ENCODE results near the gene AIG1. TPM values are rescaled to one million over a fixed set of nuclear protein-coding genes. Genes with fewer than 3 reads are reported as not detected.

The AIG1 gene
- total and polyA plus RNA-seq, 2 donors (not counting 1 experiment from before 2014, with no cell fraction given): 40.6 to 42.2 TPM

GRCh38 chr6:143197377-143197776 lies 136.7 kb downstream of the AIG1 start:
- TF ChIP-seq CTCF (conservative IDR thresholded peaks at IDR 0.05 in 1 of 2, IDR thresholded peaks at IDR 0.05 in 1 of 2; ENCODE audit: low read depth in 1 of 2, low read length in 2 of 2): no peak
- no peak for TF ChIP-seq EZH2 (IDR thresholded peaks at IDR 0.05; ENCODE audit: low read length, missing control alignments)
- H2AFZ ChIP-seq (ENCODE audit: low read length): no peak overlapping the region
- DNase-seq (ENCODE audit: low read depth in 2 of 2): peak in 1 of 2 donors; percentile 56
- H3K4me1 ChIP-seq (ENCODE audit: control insufficient read depth, extremely low read depth, insufficient read depth, low read length): no peaks in the 10 kb centered on the region
- no peak overlapping the region for H3K27ac ChIP-seq (ENCODE audit: insufficient read depth, low read length)
- H4K20me1 ChIP-seq (ENCODE audit: control insufficient read depth, extremely low read depth, insufficient read depth, low read length): no peaks in the 10 kb centered on the region
- H3K9me3 ChIP-seq (ENCODE audit: control insufficient read depth, insufficient read depth, low read depth, low read length): no peaks in the 10 kb centered on the region
- H3K4me3 ChIP-seq (replicated peaks in 1 of 4; ENCODE audit: control extremely low read depth in 1 of 4, insufficient read depth in 1 of 4, low read depth in 3 of 4, low read length in 4 of 4): no peak overlapping the region
- H3K9ac ChIP-seq (ENCODE audit: insufficient read depth, low read length): no peak overlapping the region
- no peaks in the 10 kb centered on the region for H3K79me2 ChIP-seq (ENCODE audit: control insufficient read depth, insufficient read depth, low read length)
- H3K4me2 ChIP-seq (ENCODE audit: extremely low read depth, insufficient read depth, low read length): no peak overlapping the region
- no peaks in the 10 kb centered on the region for H3K27me3 ChIP-seq (ENCODE audit: control insufficient read depth, insufficient read depth, low read length)
- H3K36me3 ChIP-seq (ENCODE audit: control insufficient read depth, insufficient read depth, low read length): no peaks in the 10 kb centered on the region

GRCh38 chr6:143198312-143198711 lies 137.6 kb downstream of the AIG1 start:
- no peak overlapping the region for H2AFZ ChIP-seq (ENCODE audit: low read length)
- no peaks in the 10 kb centered on the region for H3K9me3 ChIP-seq (ENCODE audit: control insufficient read depth, insufficient read depth, low read depth, low read length)
- H3K4me2 ChIP-seq (ENCODE audit: extremely low read depth, insufficient read depth, low read length): no peak overlapping the region
- H3K4me1 ChIP-seq (ENCODE audit: control insufficient read depth, extremely low read depth, insufficient read depth, low read length): no peaks in the 10 kb centered on the region
- DNase-seq (ENCODE audit: low read depth in 2 of 2): no peak
- H3K79me2 ChIP-seq (ENCODE audit: control insufficient read depth, insufficient read depth, low read length): no peaks in the 10 kb centered on the region
- H3K36me3 ChIP-seq (ENCODE audit: control insufficient read depth, insufficient read depth, low read length): no peaks in the 10 kb centered on the region
- H3K4me3 ChIP-seq (replicated peaks in 1 of 4; ENCODE audit: control extremely low read depth in 1 of 4, insufficient read depth in 1 of 4, low read depth in 3 of 4, low read length in 4 of 4): no peak overlapping the region
- H3K27ac ChIP-seq (ENCODE audit: insufficient read depth, low read length): no peak overlapping the region
- no peaks in the 10 kb centered on the region for H3K27me3 ChIP-seq (ENCODE audit: control insufficient read depth, insufficient read depth, low read length)
- H4K20me1 ChIP-seq (ENCODE audit: control insufficient read depth, extremely low read depth, insufficient read depth, low read length): no peaks in the 10 kb centered on the region
- no peak for TF ChIP-seq CTCF (conservative IDR thresholded peaks at IDR 0.05 in 1 of 2, IDR thresholded peaks at IDR 0.05 in 1 of 2; ENCODE audit: low read depth in 1 of 2, low read length in 2 of 2)
- no peak for TF ChIP-seq EZH2 (IDR thresholded peaks at IDR 0.05; ENCODE audit: low read length, missing control alignments)
- no peak overlapping the region for H3K9ac ChIP-seq (ENCODE audit: insufficient read depth, low read length)

DNA sequence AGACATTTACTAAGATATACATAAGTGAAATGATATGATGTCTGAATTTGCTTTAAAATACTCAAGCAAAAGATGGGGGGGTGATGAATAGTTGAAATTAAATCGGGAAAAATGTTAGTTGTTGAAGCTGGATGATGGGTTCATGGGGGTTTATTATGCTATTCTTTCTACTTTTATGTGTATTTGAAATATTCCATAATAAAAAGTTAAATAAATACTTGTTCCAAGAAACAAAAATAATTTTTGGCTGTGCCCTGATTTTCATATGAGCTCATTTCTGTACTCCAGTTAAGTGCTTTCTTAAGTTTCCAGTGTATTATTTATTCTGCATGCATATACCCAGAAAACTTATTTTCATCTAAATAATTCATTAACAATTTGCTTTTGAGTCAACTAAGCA lies 138.6 kb downstream of the AIG1 start:
- TF ChIP-seq CTCF (conservative IDR thresholded peaks at IDR 0.05 in 1 of 2, IDR thresholded peaks at IDR 0.05 in 1 of 2; ENCODE audit: low read depth in 1 of 2, low read length in 2 of 2) (no peak), EZH2 (IDR thresholded peaks at IDR 0.05; ENCODE audit: low read length, missing control alignments) (no peak)
- DNase-seq (ENCODE audit: low read depth in 2 of 2): no peak

More for the DNA sequence above, 138.6 kb downstream of the AIG1 start:
- no peak overlapping the region for H3K27ac ChIP-seq (ENCODE audit: insufficient read depth, low read length)
- H4K20me1 ChIP-seq (ENCODE audit: control insufficient read depth, extremely low read depth, insufficient read depth, low read length): no peaks in the 10 kb centered on the region
- H2AFZ ChIP-seq (ENCODE audit: low read length): no peak overlapping the region
- H3K9me3 ChIP-seq (ENCODE audit: control insufficient read depth, insufficient read depth, low read depth, low read length): no peaks in the 10 kb centered on the region
- no peak overlapping the region for H3K9ac ChIP-seq (ENCODE audit: insufficient read depth, low read length)
- H3K4me1 ChIP-seq (ENCODE audit: control insufficient read depth, extremely low read depth, insufficient read depth, low read length): no peaks in the 10 kb centered on the region
- H3K4me3 ChIP-seq (replicated peaks in 1 of 4; ENCODE audit: control extremely low read depth in 1 of 4, insufficient read depth in 1 of 4, low read depth in 3 of 4, low read length in 4 of 4): no peak overlapping the region
- no peaks in the 10 kb centered on the region for H3K27me3 ChIP-seq (ENCODE audit: control insufficient read depth, insufficient read depth, low read length)
- H3K4me2 ChIP-seq (ENCODE audit: extremely low read depth, insufficient read depth, low read length): no peak overlapping the region
- H3K79me2 ChIP-seq (ENCODE audit: control insufficient read depth, insufficient read depth, low read length): no peaks in the 10 kb centered on the region
- no peaks in the 10 kb centered on the region for H3K36me3 ChIP-seq (ENCODE audit: control insufficient read depth, insufficient read depth, low read length)
